ENCODE results near the gene ROR1.

DNA sequence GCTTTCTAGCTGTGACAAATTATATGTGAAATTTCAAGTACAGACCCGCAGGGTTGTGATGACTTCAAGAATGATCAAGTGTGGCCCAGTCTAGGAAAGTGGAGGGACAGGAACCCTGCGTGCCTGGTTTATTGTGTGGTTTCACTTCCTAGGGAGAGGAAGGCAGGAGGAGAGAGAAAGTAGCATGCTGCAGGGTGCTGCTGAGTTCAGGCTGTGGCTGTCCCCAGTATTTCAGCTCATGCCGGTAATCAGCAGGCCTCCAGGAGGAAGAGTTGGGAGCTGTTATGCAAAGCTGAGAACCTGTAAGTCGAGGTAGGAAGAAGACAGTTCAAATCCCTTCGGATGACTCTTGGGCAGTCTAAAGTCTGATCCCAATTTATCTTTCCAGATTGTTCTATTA lies 140.4 kb downstream of the ROR1 start:
- TF ChIP-seq POLR2AphosphoS5 (IDR thresholded peaks at IDR 0.05; ENCODE audit: low read depth, low read length) (no peak), SIN3A (IDR thresholded peaks at IDR 0.05; ENCODE audit: borderline replicate concordance, insufficient read depth, low read length) (no peak), TAF1 (IDR thresholded peaks at IDR 0.05; ENCODE audit: borderline replicate concordance, insufficient read depth, low read length) (no peak)
- TF ChIP-seq, protein P1, sequence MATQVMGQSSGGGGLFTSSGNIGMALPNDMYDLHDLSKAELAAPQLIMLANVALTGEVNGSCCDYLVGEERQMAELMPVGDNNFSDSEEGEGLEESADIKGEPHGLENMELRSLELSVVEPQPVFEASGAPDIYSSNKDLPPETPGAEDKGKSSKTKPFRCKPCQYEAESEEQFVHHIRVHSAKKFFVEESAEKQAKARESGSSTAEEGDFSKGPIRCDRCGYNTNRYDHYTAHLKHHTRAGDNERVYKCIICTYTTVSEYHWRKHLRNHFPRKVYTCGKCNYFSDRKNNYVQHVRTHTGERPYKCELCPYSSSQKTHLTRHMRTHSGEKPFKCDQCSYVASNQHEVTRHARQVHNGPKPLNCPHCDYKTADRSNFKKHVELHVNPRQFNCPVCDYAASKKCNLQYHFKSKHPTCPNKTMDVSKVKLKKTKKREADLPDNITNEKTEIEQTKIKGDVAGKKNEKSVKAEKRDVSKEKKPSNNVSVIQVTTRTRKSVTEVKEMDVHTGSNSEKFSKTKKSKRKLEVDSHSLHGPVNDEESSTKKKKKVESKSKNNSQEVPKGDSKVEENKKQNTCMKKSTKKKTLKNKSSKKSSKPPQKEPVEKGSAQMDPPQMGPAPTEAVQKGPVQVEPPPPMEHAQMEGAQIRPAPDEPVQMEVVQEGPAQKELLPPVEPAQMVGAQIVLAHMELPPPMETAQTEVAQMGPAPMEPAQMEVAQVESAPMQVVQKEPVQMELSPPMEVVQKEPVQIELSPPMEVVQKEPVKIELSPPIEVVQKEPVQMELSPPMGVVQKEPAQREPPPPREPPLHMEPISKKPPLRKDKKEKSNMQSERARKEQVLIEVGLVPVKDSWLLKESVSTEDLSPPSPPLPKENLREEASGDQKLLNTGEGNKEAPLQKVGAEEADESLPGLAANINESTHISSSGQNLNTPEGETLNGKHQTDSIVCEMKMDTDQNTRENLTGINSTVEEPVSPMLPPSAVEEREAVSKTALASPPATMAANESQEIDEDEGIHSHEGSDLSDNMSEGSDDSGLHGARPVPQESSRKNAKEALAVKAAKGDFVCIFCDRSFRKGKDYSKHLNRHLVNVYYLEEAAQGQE (IDR thresholded peaks at IDR 0.05; ENCODE audit: insufficient read depth in 1 of 2, low read depth in 2 of 2, low read length in 2 of 2), result no peak
